G401 (cell line): ENCODE results near the gene KDM8. TPM values are rescaled to one million over a fixed set of nuclear protein-coding genes. Genes with fewer than 3 reads are reported as not detected.
"Not testable (repeated sequence)": the region's sequence is repeated elsewhere in the genome, so short reads cannot be mapped to it uniquely, and the experiment has no call there.

Experiments used
- DNase-seq: peaks from one replicate; pipeline ENCODE4 v3.0.0-alpha.2; 2015; ENCODE audit warnings: low spot score
- in situ Hi-C: cut with HindIII; loops from 2 replicates; pipeline ENCODE4 v1.10.0; 2016; ENCODE audit warnings: low sequenced_read_pairs, mixed read lengths
- total RNA-seq: library from RNA; depleted of rRNA; stranded (reverse); fragments of >200 nt; shearing (Covaris generic); gene quantifications from 2 replicates; pipeline ENCODE4 v1.2.3, GENCODE V29; 2014

The KDM8 gene
- total RNA-seq, 1 experiment from 2014 or later, result 7.4 TPM

DNA sequence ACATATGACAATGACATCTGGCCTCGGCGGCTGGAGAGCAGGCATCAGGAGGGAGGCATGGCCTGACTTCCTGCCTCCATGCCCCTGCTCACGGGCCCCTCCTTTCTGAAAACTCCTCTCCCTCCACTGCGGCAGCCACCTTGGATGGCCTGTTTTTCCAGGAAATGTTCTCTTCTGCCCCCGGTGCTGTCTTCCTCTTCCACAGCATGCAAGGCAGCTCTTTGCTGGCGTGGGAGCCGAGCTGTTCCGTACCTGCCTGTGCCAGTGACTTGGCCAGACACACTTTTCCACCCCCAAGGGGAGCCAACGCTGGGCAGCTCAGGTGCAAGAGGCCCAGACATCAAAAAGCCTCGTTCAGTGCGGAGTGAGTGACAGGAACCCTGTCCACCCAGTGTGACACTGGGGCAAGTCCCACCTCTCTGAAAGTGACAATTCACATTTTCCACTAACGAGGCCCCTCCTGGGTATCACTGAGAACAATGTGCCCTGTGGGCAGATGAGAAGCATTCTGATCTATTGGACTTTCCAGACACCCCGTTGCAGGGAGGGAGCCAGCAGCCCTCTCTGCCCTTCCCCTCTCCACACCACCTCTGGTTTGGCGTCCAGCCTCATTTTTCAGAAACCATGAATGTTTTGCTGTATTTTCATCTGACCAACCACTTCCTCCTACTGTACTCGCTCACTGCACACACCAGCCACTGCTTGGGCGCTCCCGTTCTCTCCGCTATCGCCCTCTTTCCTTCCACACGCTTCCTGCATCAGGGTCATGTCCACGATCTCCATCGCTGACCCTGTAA, 34.1 kb downstream of the KDM8 start:
- in situ Hi-C loops, result no loop called here
- DNase-seq, result peak; percentile 73

GRCh38 chr16:27238016-27238587, 34.8 kb downstream of the KDM8 start:
- in situ Hi-C loops, result no loop called here
- DNase-seq, result peak; percentile 37

DNA sequence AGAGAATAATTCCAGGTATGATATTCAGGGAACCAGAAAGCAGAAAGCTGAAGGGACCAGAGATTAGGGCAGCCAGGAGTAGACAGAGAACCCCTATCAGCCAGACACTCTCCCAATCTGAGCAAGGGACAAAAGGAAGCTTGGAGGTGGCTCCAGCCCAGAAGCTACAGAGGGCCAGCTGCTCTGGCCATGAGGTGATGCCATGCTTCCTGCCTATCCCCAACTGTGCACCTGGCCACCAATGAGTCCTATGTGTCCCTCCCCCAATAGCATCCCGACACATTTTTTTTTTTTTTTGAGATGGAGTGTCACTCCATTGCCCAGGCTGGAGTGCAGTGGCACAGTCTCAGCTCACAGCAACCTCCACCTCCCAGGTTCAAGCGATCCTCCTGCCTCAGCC, 35.3 kb downstream of the KDM8 start:
- in situ Hi-C loops, result no loop called here

GRCh38 chr16:27239026-27239425, 35.7 kb downstream of the KDM8 start:
- DNase-seq, result no peak
- in situ Hi-C loops, result no loop called here

More for the DNA sequence above, 35.3 kb downstream of the KDM8 start:
- DNase-seq, result peak; percentile 77

DNA sequence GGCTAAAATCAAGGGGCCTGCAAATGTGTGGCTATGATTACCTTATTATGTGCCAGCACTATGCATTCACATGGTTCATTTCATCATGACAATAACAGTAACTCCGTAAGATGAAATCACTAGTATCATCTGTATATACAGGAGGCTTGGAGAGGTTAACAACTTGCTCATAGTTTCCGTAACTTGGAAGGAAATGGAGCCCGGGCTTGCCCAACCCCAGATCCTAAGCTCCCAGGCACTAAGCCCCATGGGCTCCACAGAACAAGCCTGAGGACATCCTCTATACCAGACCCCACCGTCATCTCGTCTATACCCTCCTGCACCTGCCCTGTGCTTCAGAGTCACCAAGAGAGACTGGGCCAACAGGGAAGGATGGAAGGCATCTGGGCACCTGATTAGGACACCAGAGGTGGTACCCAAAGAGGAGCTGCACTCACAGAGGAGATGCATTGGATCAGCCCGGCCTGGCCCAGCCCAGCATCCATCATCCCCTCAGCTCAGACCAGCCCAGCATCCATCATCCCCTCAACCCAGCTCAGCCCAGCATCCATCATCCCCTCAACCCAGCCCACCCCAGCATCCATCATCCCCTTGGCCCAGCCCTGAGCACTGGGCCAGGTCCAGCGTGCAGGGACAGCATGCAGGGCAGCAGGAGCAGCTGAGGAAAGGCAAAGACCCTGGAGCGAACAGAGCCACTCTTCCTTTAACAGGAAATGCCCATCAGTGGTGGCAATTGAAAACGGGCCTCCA, 36.8 kb downstream of the KDM8 start:
- in situ Hi-C loops, result no loop called here
- DNase-seq, result no peak

DNA sequence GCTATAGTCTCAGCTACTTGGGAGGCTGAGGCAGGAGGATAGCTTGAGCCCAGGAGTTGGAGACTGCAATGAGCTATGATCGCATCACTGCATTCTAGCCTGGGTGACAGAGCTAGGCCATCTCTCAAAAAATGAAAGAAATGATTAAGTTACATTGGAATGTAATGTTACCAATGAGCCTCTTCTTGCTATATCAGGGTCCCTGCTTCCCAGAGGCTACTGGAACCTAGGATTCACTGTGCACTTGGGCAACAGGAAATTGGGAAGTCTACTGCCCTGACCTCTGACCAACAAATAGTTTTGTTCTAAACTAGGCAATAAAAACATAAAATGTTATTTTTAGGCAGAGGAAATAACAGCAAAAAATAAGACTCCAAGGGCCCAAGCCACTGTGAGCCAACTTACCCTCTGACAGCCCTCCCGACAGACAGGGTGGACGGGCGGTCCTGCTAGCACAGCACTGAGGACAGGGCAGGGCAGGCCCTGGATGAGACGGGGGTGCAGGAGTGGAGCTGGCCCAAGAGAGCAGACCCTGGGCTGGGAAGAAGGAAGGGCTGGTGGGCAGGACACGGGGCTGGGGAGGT, 37.7 kb downstream of the KDM8 start:
- in situ Hi-C loops, result no loop called here
- no peak for DNase-seq

- in situ Hi-C loops, result no loop called here
- no peak for DNase-seq
Observed at GRCh38 chr16:27241658-27242057, 38.3 kb downstream of the KDM8 start.

DNA sequence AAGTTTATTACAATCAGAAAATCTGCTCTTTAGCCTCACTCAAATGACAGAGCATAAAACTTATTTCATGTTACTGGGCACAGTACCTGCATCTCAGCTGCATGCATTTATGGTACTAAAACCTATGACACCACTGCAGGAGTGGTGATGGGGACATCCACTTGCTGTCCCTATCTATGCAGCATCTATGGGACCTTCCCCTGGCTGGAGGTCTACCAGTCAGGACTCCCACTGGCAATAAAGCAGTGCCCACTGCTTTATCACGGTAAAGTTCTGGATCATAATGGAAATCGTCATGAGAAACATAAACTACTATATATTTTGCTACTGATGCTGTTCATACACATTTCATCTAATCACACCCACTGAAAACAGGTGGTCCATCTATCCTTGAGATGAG, 39.1 kb downstream of the KDM8 start:
- in situ Hi-C loops, result no loop called here
- DNase-seq, result no peak

DNA sequence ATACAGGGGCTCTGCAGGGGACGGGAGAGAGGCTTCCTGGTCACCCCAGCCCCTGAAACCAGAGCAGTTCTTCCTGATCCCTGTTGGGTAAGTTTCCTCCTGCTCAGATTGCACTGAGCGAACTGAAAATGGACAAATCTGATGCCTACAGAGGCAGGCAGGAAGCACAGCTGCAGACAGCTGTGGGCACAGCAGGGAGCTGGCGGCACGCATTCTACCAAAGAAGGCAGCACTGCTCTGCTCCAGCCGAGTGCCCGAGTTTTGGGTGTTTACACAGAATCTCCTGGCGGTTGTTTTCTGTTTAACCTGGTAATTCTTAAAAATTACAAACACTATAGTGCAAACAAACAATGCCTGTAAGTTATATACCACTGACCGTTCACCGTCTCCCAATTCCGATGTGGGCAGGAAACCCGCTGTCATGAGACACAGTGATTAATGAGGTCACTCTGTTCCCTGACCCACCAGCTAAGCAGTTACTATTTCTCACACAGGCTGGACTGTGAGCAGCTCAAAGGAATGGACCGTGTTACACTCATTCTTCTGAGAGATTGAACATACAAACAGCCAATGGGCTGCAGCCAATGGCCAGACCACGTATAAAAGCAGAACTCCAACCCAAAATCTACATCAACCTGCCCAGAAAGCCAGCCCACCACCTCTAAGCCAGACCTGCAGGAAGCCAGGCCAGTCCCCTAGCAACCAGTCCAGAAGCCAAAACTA, 39.7 kb downstream of the KDM8 start:
- in situ Hi-C loops, result no loop called here
- DNase-seq, result peak; percentile 50

DNA sequence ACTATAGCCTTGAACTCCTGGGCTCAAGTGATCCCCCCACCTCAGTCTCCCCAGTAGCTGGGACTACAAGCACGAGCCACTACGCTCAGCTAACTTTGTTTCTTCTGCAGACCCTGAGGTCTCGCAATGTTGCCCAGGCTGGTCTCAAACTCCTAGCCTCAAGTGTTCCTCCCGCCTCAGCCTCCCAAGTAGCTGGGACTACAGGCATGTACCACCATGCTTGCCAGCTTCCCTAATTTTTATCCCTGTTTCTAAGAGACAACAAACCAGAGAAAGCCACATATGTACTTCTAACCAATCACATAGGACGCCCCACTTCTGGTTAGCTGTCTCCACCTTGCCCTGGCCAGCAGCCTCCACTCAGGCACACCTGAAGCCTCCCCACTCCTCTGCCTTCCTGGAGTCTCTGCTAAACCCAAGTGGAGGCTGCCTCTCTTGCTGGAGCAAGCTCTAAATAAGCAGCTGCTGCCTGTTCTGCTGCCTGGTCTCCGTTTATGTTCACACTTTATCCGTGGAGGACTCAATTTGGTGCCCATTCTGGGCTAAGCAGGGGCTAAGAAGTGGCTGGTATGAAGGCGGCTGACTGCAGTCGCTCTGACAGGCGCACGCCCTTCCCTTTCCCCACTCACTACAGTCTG, 40.5 kb downstream of the KDM8 start:
- no peak for DNase-seq

DNA sequence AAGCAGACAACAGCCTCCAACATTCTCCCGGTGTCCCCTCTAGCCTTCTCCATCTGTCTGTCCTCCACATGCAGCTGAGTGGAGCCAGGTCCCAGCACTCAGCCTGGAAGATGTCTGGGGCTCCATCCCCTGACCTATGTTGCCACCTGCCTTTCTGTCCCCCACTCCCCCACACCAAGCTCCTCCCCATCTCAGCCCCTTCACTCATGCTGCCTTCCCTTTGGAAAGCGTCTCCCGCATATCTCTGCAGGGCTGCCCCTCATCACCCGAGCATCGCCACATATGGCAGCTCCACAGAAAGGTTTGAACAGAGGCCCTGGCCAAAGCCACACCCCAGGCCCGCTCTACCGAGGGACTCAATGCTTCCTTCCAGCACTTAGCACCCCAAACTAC, 41.0 kb downstream of the KDM8 start:
- in situ Hi-C loops, result no loop called here
- no peak for DNase-seq

More for the DNA sequence above, 40.5 kb downstream of the KDM8 start:
- in situ Hi-C loops, result no loop called here

DNA sequence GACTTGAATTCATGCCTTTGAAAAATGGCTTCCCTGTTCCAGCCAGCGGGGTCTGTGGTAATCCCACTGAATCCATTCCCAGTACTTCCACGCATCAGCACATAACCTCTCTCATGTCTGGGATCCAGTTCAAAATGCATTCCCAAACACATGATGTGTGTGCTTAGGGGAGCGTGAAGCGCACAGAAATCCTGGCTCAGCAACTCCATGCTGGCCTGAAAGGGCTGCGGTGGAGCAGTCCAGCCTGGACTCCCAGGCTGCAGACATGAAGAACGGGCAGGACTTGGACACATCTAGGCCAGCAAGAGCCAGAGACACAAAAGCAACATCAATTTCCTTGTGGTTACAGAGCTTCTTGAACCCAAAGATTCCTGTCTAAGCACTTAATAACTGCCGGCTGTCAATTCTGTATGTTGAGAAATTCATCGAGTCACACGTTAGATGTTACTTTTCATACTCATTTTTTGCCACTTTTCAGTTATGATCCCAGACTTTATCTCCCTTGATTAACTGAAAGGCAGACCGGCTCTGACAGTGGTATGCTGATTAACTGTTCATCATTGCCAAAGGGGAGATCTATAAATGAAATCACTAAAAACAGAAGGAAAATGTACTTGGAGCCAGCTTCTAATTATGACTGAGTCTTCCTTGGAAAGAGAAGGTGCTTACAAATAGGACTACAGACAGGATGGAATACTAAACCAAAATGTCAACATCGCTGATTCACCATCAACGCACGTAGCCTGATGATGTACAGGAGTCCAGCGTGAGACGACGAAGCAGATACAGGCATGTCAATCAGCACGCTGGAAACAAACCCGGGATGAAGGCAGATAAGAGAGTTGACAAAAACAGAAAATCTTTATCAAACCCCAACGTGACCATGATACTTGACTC, 42.2 kb downstream of the KDM8 start:
- in situ Hi-C loops, result no loop called here
- DNase-seq, result peak; percentile 88

DNA sequence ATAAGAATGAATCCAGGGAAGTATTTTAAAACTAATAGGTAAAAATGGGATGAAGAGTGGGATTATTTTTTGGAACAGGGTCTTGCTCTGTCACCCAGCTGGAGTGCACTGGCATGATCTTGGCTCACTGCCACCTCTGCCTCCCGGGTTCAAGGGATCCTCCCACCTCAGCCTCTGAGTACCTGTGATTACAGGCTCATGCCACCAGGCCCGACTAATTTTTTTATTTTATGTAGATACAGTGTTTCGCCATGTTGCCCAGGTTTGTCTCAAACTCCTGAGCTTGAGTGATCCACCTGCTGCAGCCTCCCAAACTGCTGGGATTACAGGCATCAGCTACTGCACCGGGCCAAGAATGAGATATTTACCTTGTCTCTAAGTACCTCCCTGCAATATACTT, 43.1 kb downstream of the KDM8 start:
- in situ Hi-C loops, result no loop called here
- no peak for DNase-seq

GRCh38 chr16:27247076-27247475, 43.8 kb downstream of the KDM8 start:
- DNase-seq, in situ Hi-C loops: not testable (repeated sequence)

DNA sequence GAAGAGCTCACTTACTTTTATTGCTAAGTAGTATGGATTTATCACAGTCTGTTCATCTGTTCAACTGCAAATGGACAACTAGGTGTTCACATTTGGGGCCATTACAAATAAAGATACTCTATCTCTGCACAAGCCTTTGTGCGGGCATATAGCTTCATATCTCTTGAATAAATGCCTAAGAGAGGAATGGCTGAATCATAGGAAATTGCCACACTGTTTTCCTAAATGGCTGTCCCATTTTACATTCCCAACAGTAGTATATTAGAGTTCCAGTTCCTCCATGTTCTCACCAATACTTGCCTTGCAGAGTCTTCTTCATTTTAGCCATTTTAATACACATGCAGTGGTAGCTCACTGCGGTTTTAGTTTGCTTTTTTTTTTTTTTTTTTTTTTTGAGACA, 44.7 kb downstream of the KDM8 start:
- in situ Hi-C loops, result no loop called here
- DNase-seq, result no peak

DNA sequence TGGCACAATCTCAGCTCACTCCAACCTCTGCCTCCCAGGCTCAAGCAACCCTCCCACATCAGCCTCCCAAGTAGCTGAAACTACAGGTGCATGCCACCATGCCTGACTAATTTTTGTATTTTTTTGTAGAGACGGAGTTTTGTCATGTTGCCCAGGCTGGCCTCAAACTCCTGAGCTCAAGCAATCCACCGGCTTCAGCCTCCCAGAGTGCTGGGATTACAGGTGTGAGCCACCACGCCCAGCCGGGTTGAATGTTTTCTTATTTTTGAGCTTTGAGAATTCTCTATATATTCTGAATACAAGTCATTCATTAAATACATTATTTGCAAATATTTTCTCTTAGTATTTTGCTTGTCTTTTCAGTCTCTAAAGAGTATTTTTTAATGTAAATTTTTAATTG, 45.6 kb downstream of the KDM8 start:
- in situ Hi-C loops, DNase-seq: not testable (repeated sequence)

DNA sequence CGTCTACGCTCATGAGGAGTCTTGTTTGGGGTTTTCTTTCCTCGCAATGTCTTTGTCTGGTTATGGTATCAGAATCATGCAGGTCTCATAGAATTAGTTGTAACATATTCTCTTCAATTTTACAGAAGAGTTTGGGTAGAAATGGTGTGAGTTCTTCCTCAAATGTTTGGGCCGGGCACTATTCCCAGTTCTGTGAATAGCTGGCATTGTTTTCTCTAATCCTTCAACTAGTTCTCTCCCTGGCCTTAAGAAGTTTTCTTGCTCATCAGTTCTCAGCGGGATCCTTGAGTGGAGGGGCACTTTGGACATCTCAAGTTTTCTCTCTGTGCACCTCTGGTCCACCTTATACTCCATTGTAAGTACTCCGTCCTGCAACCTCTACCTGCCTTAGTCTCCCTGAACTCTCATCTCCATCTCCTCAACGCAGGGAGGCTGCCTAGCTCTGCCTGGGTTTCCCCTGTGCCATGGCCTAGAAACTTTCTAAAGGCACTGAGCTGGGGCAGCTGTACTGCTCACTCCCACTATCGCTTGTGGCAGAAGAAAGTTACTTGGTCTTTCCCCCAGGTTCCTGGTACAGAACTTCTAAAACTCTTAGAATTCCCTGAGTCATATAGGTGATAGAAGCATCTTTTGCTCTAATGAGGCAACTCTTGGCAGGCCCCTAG, 48.3 kb downstream of the KDM8 start:
- DNase-seq, result no peak
- in situ Hi-C loops, result no loop called here
